ENCODE data around the gene MYCBPAP. TPM values are rescaled to one million over a fixed set of nuclear protein-coding genes. Genes with fewer than 3 reads are reported as not detected.

MYCBPAP gene
- total and polyA plus RNA-seq, 2 donors (not counting 3 experiments of a cell fraction or from before 2014, with no cell fraction given), result 0.40 to 0.66 TPM

GRCh38 chr17:50484386-50485155 is 23.7 kb upstream of the MYCBPAP start:
- POLR2A ChIA-PET, result no interaction called here
- no peaks in the 10 kb centered on the region for H3K27me3 ChIP-seq (ENCODE audit: control insufficient read depth in 2 of 2, insufficient read depth in 2 of 2, low read length in 2 of 2)
- DNase-seq (ENCODE audit: low read depth, low spot score) (no peak), FAIRE-seq (no peak)
- intact Hi-C loops (cut with micrococcal nuclease) (loop anchor here (5.0 kb wide), 1 partner anchor 218 kb away; no protein-coding TSS in a partner anchor), dilution Hi-C loops (cut with MboI; ENCODE audit: extremely low pct_ligation_motif_present, low sequenced_read_pairs) (no loop called here)
- CTCF ChIA-PET, result interaction anchor here (0.7 to 3.1 kb wide), 6 partner anchors 17 to 299 kb away, joined by 3 to 22 read pairs (median 7); no protein-coding TSS in a partner anchor
- no peak overlapping the region for H3K27ac ChIP-seq (ENCODE audit: insufficient read depth, low read depth, low read length)
- H3K36me3 ChIP-seq (ENCODE audit: control insufficient read depth in 2 of 2, extremely low read depth in 1 of 2, insufficient read depth in 2 of 2, low read length in 2 of 2), result peaks cover 2 to 13% of the 10 kb centered on the region in 2 experiments
- TF ChIP-seq EZH2 (IDR thresholded peaks at IDR 0.05; ENCODE audit: borderline replicate concordance, low read depth, low read length, severe bottlenecking) (no peak), FOS (IDR thresholded peaks at IDR 0.05; ENCODE audit: borderline replicate concordance, insufficient read depth, low read length) (no peak), JUN (IDR thresholded peaks at IDR 0.05; ENCODE audit: borderline replicate concordance, insufficient read depth, insufficient read length, low read depth) (no peak), MAX (IDR thresholded peaks at IDR 0.05; ENCODE audit: insufficient read depth, insufficient read length) (no peak), GATA2 (IDR thresholded peaks at IDR 0.05; ENCODE audit: insufficient read depth, insufficient read length, low read depth, low read length) (no peak), POLR2A (IDR thresholded peaks at IDR 0.05; ENCODE audit: low read depth, low read length) (no peak), POLR2AphosphoS5 (IDR thresholded peaks at IDR 0.05; ENCODE audit: insufficient read depth, low read depth, low read length) (no peak), MYC (IDR thresholded peaks at IDR 0.05; ENCODE audit: low read depth, low read length) (no peak)
- TF ChIP-seq, protein P1, sequence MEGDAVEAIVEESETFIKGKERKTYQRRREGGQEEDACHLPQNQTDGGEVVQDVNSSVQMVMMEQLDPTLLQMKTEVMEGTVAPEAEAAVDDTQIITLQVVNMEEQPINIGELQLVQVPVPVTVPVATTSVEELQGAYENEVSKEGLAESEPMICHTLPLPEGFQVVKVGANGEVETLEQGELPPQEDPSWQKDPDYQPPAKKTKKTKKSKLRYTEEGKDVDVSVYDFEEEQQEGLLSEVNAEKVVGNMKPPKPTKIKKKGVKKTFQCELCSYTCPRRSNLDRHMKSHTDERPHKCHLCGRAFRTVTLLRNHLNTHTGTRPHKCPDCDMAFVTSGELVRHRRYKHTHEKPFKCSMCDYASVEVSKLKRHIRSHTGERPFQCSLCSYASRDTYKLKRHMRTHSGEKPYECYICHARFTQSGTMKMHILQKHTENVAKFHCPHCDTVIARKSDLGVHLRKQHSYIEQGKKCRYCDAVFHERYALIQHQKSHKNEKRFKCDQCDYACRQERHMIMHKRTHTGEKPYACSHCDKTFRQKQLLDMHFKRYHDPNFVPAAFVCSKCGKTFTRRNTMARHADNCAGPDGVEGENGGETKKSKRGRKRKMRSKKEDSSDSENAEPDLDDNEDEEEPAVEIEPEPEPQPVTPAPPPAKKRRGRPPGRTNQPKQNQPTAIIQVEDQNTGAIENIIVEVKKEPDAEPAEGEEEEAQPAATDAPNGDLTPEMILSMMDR (IDR thresholded peaks at IDR 0.05; ENCODE audit: extremely low read depth in 1 of 2, insufficient read depth in 1 of 2, low read depth in 1 of 2, low read length in 2 of 2), result no peak
- no peaks in the 10 kb centered on the region for H3K9me1 ChIP-seq (replicated peaks; ENCODE audit: control insufficient read depth, extremely low read depth, insufficient read depth, low read length)
- H3K4me2 ChIP-seq (ENCODE audit: insufficient read depth, low read length), result no peak overlapping the region
- peaks cover 7% of the 10 kb centered on the region for H3K79me2 ChIP-seq (ENCODE audit: control insufficient read depth, insufficient read depth, low read length)
- no peaks in the 10 kb centered on the region for H3K9me3 ChIP-seq (replicated peaks; ENCODE audit: control insufficient read depth, insufficient read depth, low read length)
- no TSS peak for BruUV-seq (replicated peaks)
- peaks cover 16% of the 10 kb centered on the region for H3K4me1 ChIP-seq (ENCODE audit: control insufficient read depth, extremely low read depth, insufficient read depth, low read length)
- H3K9ac ChIP-seq (replicated peaks; ENCODE audit: extremely low read depth, insufficient read depth, low read length), result no peak overlapping the region
- no peaks in the 10 kb centered on the region for H4K20me1 ChIP-seq (replicated peaks; ENCODE audit: control insufficient read depth, extremely low read depth, insufficient read depth, low read length)
- no peak overlapping the region for H3K4me3 ChIP-seq (replicated peaks in 1 of 3; ENCODE audit: insufficient read depth in 1 of 3, low read depth in 1 of 3, low read length in 3 of 3)
- no peak overlapping the region for H2AFZ ChIP-seq (ENCODE audit: low read depth, low read length)

Data from endothelial cell of umbilical vein (primary cell).